HepG2 (cell line): Measurements from ENCODE around the gene STRN4. TPM values are rescaled to one million over a fixed set of nuclear protein-coding genes. Genes with fewer than 3 reads are reported as not detected.

Experiments used
- BRF2 ChIP-seq: sonication (generic); formaldehyde crosslinking; IDR thresholded peaks from 2 replicates; pipeline ENCODE4 v1.8.1; 2022; ENCODE audit warnings: mild to moderate bottlenecking, missing genetic modification reagents
- HDAC1 ChIP-seq: sonication (generic); formaldehyde crosslinking; IDR thresholded peaks from 2 replicates; pipeline ENCODE4 v1.5.1; 2020; ENCODE audit warnings: mild to moderate bottlenecking, missing genetic modification reagents
- STAG1 ChIP-seq: sonication (generic); formaldehyde crosslinking; IDR thresholded peaks from 2 replicates; pipeline ENCODE4 v1.4.0; 2020; ENCODE audit warnings: missing genetic modification reagents
- TFDP1 ChIP-seq: IDR thresholded peaks from 2 replicates; pipeline ENCODE4 v1.6.1; 2016; ENCODE audit warnings: missing compliant biosample characterization, missing genetic modification reagents, borderline replicate concordance
- TRAFD1 ChIP-seq: sonication (generic); formaldehyde crosslinking; IDR thresholded peaks from 2 replicates; pipeline ENCODE4 v1.5.1; 2020; ENCODE audit warnings: missing genetic modification reagents, mild to moderate bottlenecking, borderline replicate concordance
- ZBTB39 ChIP-seq: sonication (generic); formaldehyde crosslinking; IDR thresholded peaks from 2 replicates; pipeline ENCODE4 v1.5.0; 2020; ENCODE audit warnings: missing genetic modification reagents
- ZC3H13 ChIP-seq: sonication (generic); formaldehyde crosslinking; IDR thresholded peaks from 2 replicates; pipeline ENCODE4 v1.8.1; 2023; ENCODE audit warnings: mild to moderate bottlenecking, missing genetic modification reagents, moderate library complexity
- ZNF496 ChIP-seq: sonication (generic); formaldehyde crosslinking; IDR thresholded peaks from 2 replicates; pipeline ENCODE4 v1.8.1; 2023; ENCODE audit warnings: mild to moderate bottlenecking, moderate library complexity, missing genetic modification reagents; ENCODE audit not compliant: insufficient replicate concordance
- ZNF724P ChIP-seq: sonication (generic); formaldehyde crosslinking; IDR thresholded peaks from 2 replicates; pipeline ENCODE4 v1.8.0; 2022; ENCODE audit warnings: missing genetic modification reagents, borderline replicate concordance
- ZNF747 ChIP-seq: sonication (generic); formaldehyde crosslinking; IDR thresholded peaks from 2 replicates; pipeline ENCODE4 v1.8.1; 2023; ENCODE audit warnings: missing genetic modification reagents, mild to moderate bottlenecking, borderline replicate concordance
- ZNF781 ChIP-seq: sonication (generic); formaldehyde crosslinking; IDR thresholded peaks from 2 replicates; pipeline ENCODE4 v1.5.1; 2020; ENCODE audit warnings: borderline replicate concordance, mild to moderate bottlenecking, missing genetic modification reagents; ENCODE audit errors: not compliant biosample characterization
- polyA plus RNA-seq, 8 experiments: library from polyadenylated mRNA; depleted of rRNA in 3 of 8; stranded (reverse) in 7 of 8; unstranded in 1 of 8; fragments of >200 nt; fragmentation: Illumina TruSeq in 4 of 8; extraction: Trizol in 4 of 8; gene quantifications; 2 replicates each; pipeline versions ENCODE4 v1.2.1 to v1.2.3, GENCODE V29; 2011 to 2016; ENCODE audit warnings: low read depth in 4 of 8, missing spikeins in 1 of 8, mixed read lengths in 1 of 8; ENCODE audit not compliant: insufficient read depth in 1 of 8
- total RNA-seq, 5 experiments: library from RNA; depleted of rRNA; stranded (reverse); fragments of >200 nt; fragmentation: Illumina TruSeq; extraction: Trizol; gene quantifications; 2 replicates each; pipeline ENCODE4 v1.2.3, GENCODE V29; 2016; ENCODE audit warnings: low read depth in 1 of 5
- TF ChIP-seq, protein P1 (sequence below): sonication (generic); formaldehyde crosslinking; conservative IDR thresholded peaks from 2 replicates; pipeline ENCODE4 v1.4.0; 2020; ENCODE audit warnings: missing genetic modification reagents
- TF ChIP-seq, protein P2 (sequence below): sonication (generic); formaldehyde crosslinking; IDR thresholded peaks from 2 replicates; pipeline ENCODE4 v1.8.1; 2023; ENCODE audit warnings: mild to moderate bottlenecking, moderate library complexity, missing genetic modification reagents

Gene STRN4
- total and polyA plus RNA-seq, 2 of the 13 experiments (the other 11 are each of a cell fraction or from before 2014, with no cell fraction given), result 43.1 to 57.3 TPM

- TF ChIP-seq, protein P1, sequence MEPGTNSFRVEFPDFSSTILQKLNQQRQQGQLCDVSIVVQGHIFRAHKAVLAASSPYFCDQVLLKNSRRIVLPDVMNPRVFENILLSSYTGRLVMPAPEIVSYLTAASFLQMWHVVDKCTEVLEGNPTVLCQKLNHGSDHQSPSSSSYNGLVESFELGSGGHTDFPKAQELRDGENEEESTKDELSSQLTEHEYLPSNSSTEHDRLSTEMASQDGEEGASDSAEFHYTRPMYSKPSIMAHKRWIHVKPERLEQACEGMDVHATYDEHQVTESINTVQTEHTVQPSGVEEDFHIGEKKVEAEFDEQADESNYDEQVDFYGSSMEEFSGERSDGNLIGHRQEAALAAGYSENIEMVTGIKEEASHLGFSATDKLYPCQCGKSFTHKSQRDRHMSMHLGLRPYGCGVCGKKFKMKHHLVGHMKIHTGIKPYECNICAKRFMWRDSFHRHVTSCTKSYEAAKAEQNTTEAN, result 0 out of 2 replicates have a peak, but pooled peaks have one; percentile 28
- TF ChIP-seq, protein P2, sequence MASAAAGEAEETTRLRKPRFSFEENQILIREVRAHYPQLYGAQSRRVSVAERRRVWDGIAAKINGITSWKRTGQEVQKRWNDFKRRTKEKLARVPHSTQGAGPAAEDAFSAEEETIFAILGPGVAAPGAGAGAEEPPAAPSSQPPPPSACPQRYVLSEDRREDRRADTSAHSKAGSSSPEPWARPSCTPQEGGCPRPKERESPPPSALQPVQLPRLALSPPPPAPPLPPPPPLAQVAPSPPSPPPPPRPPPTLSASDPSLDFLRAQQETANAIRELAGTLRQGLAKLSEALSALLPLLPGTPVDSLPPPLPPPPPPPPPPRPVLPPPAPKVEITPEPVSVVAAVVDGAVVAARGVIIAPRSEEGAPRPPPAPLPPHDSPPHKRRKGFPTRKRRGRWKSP (CRISPR knock-in tag), result peak; percentile 46; the same call in 1 of the 2 replicates
- TF ChIP-seq ZNF781 (peak; percentile 16), BRF2 (CRISPR knock-in tag) (0 out of 2 replicates have a peak, but pooled peaks have one; percentile 21), TRAFD1 (CRISPR knock-in tag) (no peak), ZNF496 (CRISPR knock-in tag) (no peak), ZNF747 (0 out of 2 replicates have a peak, but pooled peaks have one; percentile 21), TFDP1 (peak; percentile 73), ZNF724P (CRISPR knock-in tag) (peak; percentile 62; the same call in 1 of the 2 replicates), ZBTB39 (0 out of 2 replicates have a peak, but pooled peaks have one; percentile 43), HDAC1 (CRISPR knock-in tag) (peak; percentile 69), ZC3H13 (CRISPR knock-in tag) (peak; percentile 96), STAG1 (CRISPR knock-in tag) (0 out of 2 replicates have a peak, but pooled peaks have one; percentile 9)
Observed at GRCh38 chr19:46787331-46788261, 41.3 kb upstream of the STRN4 start (continued).
